H1 (cell line): Measurements from ENCODE around the gene IRF8.

Experiments used
- BCL11A ChIP-seq, 2 experiments: IDR thresholded peaks; one replicate each; pipeline ENCODE4 v1.6.1; 2011; ENCODE audit warnings: low read depth in 2 of 2, low read length in 2 of 2, mild to moderate bottlenecking in 2 of 2
- CEBPB ChIP-seq: IDR thresholded peaks from 2 replicates; pipeline ENCODE4 v1.6.1; 2012; ENCODE audit warnings: low read depth, low read length
- EGR1 ChIP-seq: IDR thresholded peaks from 2 replicates; pipeline ENCODE4 v1.6.1; 2011; ENCODE audit warnings: low read depth, low read length, borderline replicate concordance
- EP300 ChIP-seq, 2 experiments: IDR thresholded peaks; 1 replicate in 1 of 2; 2 replicates in 1 of 2; pipeline ENCODE4 v1.6.1; 2011 to 2012; ENCODE audit warnings: low read depth in 2 of 2, low read length in 2 of 2, mild to moderate bottlenecking in 2 of 2, borderline replicate concordance in 1 of 2, inconsistent platforms in 1 of 2, moderate library complexity in 1 of 2
- EZH2 ChIP-seq: fragments of 200-600 bp; sonication (generic); IDR thresholded peaks from 2 replicates; pipeline ENCODE4 v1.7.1; 2012; ENCODE audit warnings: low read depth, mild to moderate bottlenecking, moderate library complexity, low read length, inconsistent platforms; ENCODE audit not compliant: severe bottlenecking
- NRF1 ChIP-seq: IDR thresholded peaks from 2 replicates; pipeline ENCODE4 v1.6.1; 2011; ENCODE audit warnings: mild to moderate bottlenecking, low read depth, low read length, improper control_type of control experiment
- PHF8 ChIP-seq: fragments of 200-600 bp; sonication (generic); conservative IDR thresholded peaks from 2 replicates; pipeline ENCODE4 v1.7.1; 2012; ENCODE audit warnings: low read depth, mild to moderate bottlenecking, inconsistent platforms, low read length, moderate library complexity
- POLR2A ChIP-seq, 2 experiments: IDR thresholded peaks; 1 replicate in 1 of 2; 2 replicates in 1 of 2; pipeline ENCODE4 v1.6.1; 2011; ENCODE audit warnings: low read depth in 2 of 2, low read length in 2 of 2, mild to moderate bottlenecking in 2 of 2; ENCODE audit errors: control extremely low read depth in 1 of 2
- RAD21 ChIP-seq, 2 experiments: IDR thresholded peaks in 1 of 2; conservative IDR thresholded peaks in 1 of 2; 2 replicates each; pipeline ENCODE4 v1.6.1; 2011; ENCODE audit warnings: low read depth in 2 of 2, low read length in 2 of 2, improper control_type of control experiment in 1 of 2, inconsistent platforms in 1 of 2, mild to moderate bottlenecking in 1 of 2, moderate library complexity in 1 of 2
- RBBP5 ChIP-seq: IDR thresholded peaks from 2 replicates; pipeline ENCODE4 v1.7.1; 2012; ENCODE audit warnings: low read depth, mild to moderate bottlenecking, inconsistent platforms, low read length, moderate library complexity, borderline replicate concordance
- RFX5 ChIP-seq: IDR thresholded peaks from 2 replicates; pipeline ENCODE4 v1.6.1; 2011; ENCODE audit warnings: low read depth, low read length, improper control_type of control experiment, borderline replicate concordance
- TF ChIP-seq, protein P1 (sequence below), 3 experiments: IDR thresholded peaks; 1 replicate in 2 of 3; 2 replicates in 1 of 3; pipeline versions ENCODE4 v1.5.1 to v1.6.1; 2011; ENCODE audit warnings: low read length in 3 of 3, mild to moderate bottlenecking in 3 of 3, inconsistent platforms in 2 of 3, low read depth in 1 of 3, moderate library complexity in 1 of 3; ENCODE audit not compliant: insufficient read depth in 1 of 3; ENCODE audit errors: control extremely low read depth in 1 of 3

- TF ChIP-seq RBBP5 (no peak), EP300 (IDR thresholded peaks at IDR 0.05; ENCODE audit: borderline replicate concordance in 1 of 2, low read depth in 2 of 2, low read length in 2 of 2) (no peak), NRF1 (no peak), BCL11A (IDR thresholded peaks at IDR 0.05; ENCODE audit: low read depth in 2 of 2, low read length in 2 of 2) (no peak), EGR1 (no peak), POLR2A (IDR thresholded peaks at IDR 0.05; ENCODE audit: control extremely low read depth in 1 of 2, low read depth in 2 of 2, low read length in 2 of 2) (no peak), CEBPB (no peak), EZH2 (peak; percentile 69), RAD21 (IDR thresholded peaks at IDR 0.05 in 1 of 2, conservative IDR thresholded peaks at IDR 0.05 in 1 of 2; ENCODE audit: low read depth in 2 of 2, low read length in 2 of 2) (no peak), RFX5 (no peak), PHF8 (no peak)
- TF ChIP-seq, protein P1, sequence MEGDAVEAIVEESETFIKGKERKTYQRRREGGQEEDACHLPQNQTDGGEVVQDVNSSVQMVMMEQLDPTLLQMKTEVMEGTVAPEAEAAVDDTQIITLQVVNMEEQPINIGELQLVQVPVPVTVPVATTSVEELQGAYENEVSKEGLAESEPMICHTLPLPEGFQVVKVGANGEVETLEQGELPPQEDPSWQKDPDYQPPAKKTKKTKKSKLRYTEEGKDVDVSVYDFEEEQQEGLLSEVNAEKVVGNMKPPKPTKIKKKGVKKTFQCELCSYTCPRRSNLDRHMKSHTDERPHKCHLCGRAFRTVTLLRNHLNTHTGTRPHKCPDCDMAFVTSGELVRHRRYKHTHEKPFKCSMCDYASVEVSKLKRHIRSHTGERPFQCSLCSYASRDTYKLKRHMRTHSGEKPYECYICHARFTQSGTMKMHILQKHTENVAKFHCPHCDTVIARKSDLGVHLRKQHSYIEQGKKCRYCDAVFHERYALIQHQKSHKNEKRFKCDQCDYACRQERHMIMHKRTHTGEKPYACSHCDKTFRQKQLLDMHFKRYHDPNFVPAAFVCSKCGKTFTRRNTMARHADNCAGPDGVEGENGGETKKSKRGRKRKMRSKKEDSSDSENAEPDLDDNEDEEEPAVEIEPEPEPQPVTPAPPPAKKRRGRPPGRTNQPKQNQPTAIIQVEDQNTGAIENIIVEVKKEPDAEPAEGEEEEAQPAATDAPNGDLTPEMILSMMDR (IDR thresholded peaks at IDR 0.05; ENCODE audit: control extremely low read depth in 1 of 3, insufficient read depth in 1 of 3, low read depth in 1 of 3, low read length in 3 of 3) = no peak
Observed at GRCh38 chr16:85898521-85899442, at the start of gene IRF8.
